Stimulated activated CD8-positive, alpha-beta memory T cell treated with anti-CD3 and anti-CD28 coated beads, Interleukin-15, amount 100 ng/mL, for 4 hours (primary cell): Measurements from ENCODE around the gene ARSB.
"Not testable (repeated sequence)": the region's sequence is repeated elsewhere in the genome, so short reads cannot be mapped to it uniquely, and the experiment has no call there.

Experiments used
- DNase-seq, 2 donors: peaks; one replicate each; pipeline ENCODE4 v3.0.0-alpha.2; 2020; ENCODE audit warnings: low read depth in 2 of 2

ARSB gene

GRCh38 chr5:78754655-78755054, 230.5 kb downstream of the ARSB start:
- no peak for DNase-seq

DNA sequence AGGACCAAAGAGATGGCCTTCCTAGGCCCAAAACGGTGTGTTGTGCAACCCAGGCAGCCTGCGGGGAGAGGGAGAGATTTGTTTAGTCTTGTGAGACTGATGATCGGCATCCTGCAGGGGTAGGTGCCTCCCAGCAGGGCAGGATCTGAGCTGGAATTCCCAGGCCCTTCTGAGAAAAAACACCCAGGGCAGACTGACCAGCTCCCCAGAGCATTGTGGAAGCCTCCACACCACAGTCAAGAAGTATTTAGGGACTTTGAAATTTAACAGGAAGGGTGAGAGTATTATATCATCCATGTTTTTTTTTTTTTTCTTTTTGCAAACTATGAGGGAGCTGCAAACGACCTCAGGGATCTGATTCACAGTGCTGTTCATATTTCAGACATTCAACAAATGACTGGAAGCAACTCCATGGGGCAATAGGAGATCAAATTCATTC, 232.0 kb downstream of the ARSB start:
- no peak for DNase-seq

GRCh38 chr5:78751872-78752271, 233.2 kb downstream of the ARSB start:
- DNase-seq: no peak

GRCh38 chr5:78750281-78750680, 234.8 kb downstream of the ARSB start:
- no peak for DNase-seq

DNA sequence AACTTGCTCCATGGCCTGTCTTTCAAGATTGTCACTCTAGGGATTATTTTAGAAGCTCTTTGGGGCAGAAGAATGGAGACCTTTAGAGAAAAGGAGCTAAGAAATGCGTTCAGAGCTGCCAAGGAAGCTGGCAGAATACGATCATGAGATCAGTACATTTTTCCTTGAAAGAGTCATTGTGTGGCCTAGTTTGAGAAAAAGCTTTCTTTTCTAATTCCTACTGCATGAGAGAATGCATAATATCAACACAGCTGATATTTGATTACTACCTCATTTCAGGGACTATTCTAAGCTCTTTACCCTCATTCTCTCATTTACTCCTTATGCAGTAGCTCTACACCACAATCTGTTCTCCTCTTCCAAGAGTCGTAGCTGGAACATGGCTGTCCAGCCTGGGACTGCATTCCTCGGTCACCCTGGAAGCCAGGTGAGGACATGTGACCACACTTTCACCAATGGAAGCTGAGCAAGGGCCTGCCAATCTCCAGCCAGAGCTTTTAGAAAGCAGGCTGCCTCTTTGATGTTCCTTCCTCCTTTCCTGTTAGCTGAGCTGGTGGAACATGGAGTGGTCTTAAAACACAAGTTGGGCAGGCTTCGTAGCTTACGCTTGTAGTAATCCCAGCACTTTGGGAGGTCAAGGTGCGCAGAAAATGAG, 237.3 kb downstream of the ARSB start:
- no peak for DNase-seq

DNA sequence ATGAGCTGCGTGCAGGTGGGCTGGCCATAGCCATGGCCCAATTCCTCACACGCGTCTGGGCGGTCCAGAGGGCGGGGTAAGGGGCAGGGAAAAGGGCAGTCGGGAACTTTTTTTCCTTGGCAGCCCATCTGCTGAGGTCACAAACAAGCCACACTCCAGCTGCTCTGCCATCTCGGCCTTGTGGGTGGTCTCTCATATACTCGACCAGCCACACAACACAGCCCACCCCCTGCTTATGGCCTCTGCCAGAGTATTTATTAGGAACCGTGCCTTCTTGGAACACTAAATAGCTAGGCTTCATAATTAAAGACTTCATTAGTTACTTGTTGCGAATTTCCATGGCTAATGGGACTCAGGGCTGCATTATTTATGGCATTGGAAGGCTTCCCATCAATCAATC, 238.1 kb downstream of the ARSB start:
- no peak for DNase-seq

GRCh38 chr5:78746021-78746770, 238.9 kb downstream of the ARSB start:
- no peak for DNase-seq

DNA sequence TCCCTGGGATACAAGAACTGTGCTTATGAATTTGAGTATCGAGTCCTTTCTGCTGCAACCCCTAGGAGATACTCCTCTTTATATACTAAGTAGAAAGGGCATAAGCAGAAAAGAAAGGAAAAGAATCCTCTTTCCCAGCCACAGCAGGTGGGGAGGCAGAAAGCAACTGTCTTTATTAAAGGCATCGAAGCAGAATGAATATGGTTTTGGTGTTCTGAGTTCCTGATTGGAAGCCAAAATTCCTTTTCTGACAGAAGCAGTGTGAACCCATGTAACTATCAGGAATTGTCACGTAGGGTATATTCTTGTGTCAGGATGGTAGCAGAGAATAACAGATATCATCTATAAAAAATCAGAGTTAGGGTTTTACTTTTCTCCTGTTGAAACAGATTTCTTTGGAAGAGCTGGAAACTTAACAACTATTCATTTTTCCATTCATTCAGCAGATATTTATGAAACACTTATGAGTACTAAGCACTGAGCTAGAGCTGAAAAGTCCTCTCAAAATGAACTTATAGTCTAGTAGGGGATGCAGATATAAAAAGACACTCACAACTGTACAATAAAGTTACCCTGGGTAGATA, 240.1 kb downstream of the ARSB start:
- DNase-seq: no peak

DNA sequence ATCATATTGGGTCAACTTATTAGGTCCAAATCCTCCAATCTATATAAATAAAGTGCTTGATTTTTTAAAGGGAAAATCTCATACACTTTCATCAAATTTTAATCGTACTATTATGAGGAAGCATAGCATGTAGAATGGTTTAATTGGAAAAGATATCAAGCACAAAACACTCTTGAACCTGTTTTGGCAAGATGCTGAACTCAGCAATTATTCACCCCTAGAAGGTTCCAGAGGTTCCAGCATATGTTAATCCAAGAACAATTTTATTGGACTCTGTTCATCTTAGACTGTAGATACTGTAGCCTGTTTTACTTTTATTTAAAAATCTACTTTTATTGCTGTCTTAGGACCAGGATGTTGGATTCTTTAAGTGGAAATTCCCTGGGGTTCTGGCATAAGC, 244.1 kb downstream of the ARSB start:
- DNase-seq: no peak

- no peak for DNase-seq
Observed at GRCh38 chr5:78738693-78739300, 246.3 kb downstream of the ARSB start.

DNA sequence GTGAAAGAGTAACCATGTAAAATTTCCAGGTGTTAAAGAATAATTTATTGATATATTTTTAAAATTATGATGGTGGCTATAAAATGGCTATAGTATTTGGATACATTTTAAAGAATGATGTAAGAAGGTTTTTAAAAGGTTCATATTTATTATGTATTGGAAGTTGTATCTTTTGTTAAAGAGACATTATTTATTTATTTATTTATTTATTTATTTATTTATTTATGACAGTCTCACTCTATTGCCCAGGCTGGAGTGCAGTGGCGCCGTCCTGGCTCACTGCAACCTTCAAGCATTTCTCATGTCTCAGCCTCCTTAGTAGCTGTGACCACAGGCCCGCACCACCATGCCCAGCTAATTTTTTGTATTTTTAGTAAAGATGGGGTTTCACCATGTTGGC, 247.0 kb downstream of the ARSB start:
- no peak for DNase-seq

DNA sequence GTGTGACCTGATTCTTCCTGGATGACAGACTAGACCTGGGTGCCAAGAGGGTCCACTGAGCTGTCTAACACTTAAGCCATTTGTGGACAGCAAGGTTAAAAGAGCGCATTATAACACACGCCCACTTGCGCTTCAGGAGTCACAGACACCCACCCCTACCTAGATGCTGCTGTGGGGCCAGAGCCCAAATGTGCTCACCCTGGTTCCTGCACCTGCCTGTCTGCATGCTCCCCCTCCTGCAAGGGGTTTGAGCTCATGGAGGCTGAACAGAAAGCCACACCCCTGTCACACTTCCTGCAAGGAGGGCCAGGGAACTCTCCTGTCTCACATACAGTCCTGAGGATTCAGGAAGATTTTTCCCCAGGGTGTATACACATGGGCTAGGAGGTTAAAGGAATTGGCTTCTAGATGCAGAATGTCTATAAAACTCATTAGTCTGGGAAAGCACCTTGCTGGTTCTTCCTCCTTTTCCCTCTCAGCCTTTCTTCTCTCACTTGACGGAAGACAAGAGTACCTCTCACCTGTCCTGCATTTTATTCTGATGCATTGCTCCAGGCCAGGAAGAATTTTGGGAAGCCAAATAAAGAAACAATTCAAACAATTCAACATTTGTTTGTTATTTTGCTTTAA, 249.2 kb downstream of the ARSB start:
- no peak for DNase-seq

DNA sequence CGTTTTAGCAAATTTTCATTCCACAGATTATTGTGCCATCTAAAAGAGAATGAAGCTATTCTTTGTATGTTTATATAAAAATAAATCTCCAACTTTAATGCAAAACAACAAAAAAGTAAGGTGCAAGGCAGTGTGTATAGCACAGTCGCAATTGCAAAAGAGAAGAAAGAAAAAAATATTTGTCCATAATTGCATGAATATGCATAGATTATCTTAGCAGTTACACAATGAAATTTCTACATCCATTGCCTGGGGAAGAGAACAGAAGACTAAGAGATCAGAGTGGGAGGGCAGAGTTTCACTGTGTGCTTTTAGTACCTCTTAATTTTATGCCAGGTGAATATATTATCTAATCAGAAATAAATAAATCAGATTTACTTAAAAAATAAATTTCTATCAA, 250.2 kb downstream of the ARSB start:
- no peak for DNase-seq

DNA sequence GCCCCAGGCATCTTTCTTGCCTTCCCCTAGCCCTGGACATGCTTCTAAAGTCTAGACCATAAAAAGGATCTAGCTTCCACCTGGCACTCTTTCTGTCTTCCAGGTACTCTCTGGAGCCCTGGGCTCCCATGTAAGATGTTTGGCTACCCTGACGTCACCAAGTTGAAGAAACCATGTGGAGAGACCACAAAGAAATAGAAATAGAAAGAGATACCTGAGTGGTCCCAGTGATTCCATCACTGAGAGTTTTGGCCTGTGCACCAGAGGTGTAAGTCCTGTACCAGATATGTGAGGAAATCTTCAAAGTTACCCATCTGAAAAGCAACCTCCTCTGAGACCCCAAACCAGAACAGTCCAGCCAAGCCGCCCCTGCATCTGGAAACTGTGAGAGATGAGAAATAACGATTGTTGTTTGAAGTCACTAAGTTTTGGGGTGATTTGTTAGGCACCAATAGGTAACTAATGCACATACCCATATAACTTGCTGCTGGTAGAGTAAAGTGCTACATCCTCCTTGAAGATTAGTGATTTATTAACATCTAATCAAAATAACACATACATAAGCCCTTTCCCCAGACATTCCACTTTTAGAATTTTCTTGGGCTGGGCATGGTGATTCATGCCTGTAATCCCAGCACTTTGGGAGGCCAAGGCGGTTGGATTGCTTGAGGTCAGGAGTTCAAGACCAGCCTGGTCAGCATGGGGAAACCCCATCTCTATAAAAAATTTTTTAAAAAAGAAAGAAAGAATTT, 250.8 kb downstream of the ARSB start:
- DNase-seq: no peak

GRCh38 chr5:78732721-78733120, 252.4 kb downstream of the ARSB start:
- not testable (repeated sequence) for DNase-seq

DNA sequence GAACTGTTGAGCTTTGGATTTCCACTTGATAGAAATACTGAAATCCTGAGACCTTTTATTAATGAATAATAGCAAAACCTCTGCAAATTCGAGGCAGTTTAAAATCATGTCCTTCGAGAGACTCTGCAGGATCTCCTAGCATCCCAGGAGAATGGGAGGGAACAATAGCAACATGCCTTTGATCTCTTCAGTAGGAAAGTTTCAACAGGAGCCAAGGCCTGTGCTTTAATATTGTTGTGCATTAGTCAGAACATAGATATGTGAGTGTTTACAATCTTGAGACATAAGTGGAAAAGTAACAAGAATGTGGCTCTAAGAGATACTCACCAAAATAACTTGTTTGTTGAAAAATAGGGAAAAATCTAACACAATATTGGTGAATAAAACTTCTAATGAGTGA, 253.2 kb downstream of the ARSB start:
- DNase-seq: no peak

DNA sequence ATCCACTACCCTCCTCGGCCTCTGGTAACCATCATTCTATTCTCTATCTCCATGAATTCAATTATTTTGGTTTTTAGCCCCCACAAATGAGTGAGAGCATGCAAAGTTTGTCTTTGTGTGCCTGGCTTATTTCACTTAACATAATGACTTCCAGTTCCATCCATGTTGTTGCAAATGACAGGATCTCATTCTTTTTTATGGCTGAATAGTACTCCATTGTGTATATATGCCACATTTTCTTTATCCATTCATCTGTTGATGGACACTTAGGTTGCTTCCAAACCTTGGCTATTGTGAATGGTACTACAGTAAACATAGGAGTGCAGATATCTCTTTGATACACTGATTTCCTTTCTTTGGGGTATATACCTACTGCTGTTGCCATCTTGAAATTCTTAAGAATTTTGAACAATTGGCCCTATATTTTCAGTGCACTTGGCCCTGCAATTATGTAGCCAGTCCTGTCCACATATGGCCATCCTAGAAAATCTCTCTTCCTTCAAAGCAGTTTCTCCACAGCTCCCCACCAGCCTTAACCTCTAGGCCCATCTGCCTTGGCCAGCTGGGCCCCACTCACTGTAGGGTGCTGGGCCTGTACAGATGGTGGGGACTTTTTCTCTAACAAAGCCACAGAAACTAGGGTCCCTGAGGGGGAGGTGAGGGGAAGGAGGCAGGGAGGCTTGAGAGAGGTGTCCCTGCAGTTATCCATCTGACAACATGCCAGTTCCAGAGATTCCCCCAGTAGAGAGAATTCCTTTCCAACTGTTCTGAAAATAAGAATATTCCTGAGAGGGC, 254.6 kb downstream of the ARSB start:
- no peak for DNase-seq

DNA sequence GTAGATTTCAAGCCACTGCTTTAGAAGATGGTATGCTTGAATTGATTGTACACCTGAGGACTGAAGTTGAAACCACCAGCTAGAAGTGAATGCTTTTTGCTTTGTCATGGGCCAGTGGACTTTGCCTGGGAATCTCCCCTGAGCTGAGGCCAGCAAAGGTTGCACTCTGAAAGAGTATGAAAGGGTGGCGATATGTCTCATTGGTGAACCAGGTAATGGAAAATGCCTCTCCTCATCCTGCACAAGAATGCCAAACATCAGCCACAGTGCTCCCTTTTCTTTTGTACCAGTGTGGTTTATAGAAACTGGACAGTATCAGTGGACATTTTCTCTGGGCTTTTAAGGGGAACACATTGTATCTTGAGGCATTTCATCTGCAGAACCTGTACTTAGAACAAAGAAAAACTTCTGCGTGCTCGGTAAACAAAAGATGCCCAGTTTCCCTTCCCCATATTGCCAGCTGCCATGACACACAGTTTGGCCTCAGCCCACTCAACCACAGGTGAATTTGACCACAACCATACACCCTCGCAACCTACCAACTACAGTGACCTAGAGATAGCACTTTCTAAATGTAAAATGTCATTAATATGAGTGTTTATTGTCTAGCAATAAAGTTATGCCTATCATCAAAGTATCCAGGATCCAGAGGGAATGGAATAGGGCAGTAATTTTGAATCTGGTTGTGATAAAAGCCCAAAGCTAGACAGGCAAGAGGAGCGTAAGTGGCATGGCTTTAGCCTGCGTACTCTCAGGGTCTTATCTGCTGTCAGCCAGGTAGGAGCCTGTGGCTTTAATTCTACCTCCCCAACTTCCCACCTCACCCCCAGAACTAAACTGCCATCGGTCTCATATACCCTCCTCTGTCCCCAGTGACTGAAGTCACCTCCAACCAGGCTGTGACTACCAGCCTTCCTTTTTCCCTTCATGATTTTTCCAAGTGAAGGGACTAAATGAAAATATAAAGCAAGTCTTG, 257.0 kb downstream of the ARSB start:
- DNase-seq: no peak
